Measurements from ENCODE around the gene COX4I1.

The COX4I1 gene

GRCh38 chr16:85765767-85766166 is 33.7 kb upstream of the COX4I1 start:
- no peak for DNase-seq (ENCODE audit: low read depth in 2 of 3, low spot score in 1 of 3)

GRCh38 chr16:85767531-85767930 is 32.0 kb upstream of the COX4I1 start:
- no peak for DNase-seq (ENCODE audit: low read depth in 2 of 3, low spot score in 1 of 3)

- no peak for DNase-seq (ENCODE audit: low read depth in 2 of 3, low spot score in 1 of 3)
Measured at GRCh38 chr16:85768199-85768598, 31.3 kb upstream of the COX4I1 start.

DNA sequence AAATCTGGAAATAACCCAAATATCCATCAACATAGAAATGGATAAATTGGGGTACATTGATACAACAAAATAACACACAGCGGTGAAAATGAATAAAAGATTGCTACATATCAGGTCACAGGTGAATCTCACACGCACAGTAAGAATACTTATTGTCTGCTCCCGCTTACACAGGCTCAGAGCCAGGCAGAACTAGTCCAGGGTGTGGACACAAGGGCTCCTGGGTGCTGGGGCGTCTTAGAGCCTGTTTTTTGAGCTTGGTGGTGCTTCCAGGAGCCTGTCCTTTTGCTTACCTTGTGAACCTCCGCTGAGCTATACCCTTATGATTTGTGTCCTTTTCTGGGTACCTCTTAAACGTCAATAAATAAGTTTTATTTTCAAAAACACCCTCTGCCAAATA is 28.8 kb upstream of the COX4I1 start:
- DNase-seq (ENCODE audit: low read depth in 2 of 3, low spot score in 1 of 3) = no peak

- no peak for DNase-seq (ENCODE audit: low read depth in 2 of 3, low spot score in 1 of 3)
Measured at GRCh38 chr16:85773044-85773443, 26.5 kb upstream of the COX4I1 start.

- DNase-seq (ENCODE audit: low read depth in 2 of 3, low spot score in 1 of 3) = no peak
Measured at GRCh38 chr16:85774136-85774535, 25.4 kb upstream of the COX4I1 start.

DNA sequence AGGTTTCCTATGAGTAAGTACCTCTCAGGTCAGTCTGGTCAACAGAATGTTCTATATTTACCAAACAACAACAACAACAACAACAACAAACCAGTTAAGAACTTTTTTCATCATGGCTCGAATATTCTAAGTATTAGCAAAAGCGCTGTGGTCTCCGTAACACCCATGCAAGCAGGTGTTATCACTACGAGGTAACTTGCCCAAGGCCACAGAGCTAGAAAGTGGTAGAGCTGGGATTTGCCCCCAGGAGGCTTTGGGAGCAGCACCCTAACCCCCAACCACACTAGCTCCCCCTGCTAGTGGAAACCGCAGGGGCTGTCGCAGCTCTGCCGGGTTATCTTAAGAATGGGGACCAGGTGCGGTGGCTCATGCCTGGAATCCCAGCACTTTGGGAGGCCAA is 24.7 kb upstream of the COX4I1 start:
- DNase-seq (ENCODE audit: low read depth in 2 of 3, low spot score in 1 of 3) = no peak

- no peak for DNase-seq (ENCODE audit: low read depth in 2 of 3, low spot score in 1 of 3)
Measured at GRCh38 chr16:85777583-85778310, 21.7 kb upstream of the COX4I1 start.

- DNase-seq (ENCODE audit: low read depth in 2 of 3, low spot score in 1 of 3) = peak in 1 of 3 donors; percentile 16
Measured at GRCh38 chr16:85778873-85779272, 20.6 kb upstream of the COX4I1 start.

GRCh38 chr16:85780281-85780680 is 19.2 kb upstream of the COX4I1 start:
- DNase-seq (ENCODE audit: low read depth in 2 of 3, low spot score in 1 of 3) = no peak

DNA sequence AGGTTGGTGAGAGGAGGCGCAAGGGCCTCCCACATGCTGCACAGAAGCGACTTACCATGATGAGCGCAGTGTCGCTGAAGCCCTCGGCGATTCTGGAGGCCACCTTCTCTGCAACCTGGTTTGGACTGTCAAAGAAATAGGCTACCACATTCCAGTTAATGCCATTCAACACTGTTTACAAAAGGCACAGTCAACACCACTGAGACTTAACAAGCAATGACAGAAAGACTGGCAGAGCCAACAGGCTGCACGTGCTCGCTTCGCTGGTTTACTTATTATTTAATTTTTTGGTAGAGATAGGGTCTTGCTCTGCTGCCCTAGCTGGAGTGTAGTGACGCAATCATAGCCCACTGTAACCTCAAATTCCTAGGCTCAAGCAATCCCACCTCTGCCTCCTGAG is 18.3 kb upstream of the COX4I1 start:
- DNase-seq (ENCODE audit: low read depth in 2 of 3, low spot score in 1 of 3) = no peak

DNA sequence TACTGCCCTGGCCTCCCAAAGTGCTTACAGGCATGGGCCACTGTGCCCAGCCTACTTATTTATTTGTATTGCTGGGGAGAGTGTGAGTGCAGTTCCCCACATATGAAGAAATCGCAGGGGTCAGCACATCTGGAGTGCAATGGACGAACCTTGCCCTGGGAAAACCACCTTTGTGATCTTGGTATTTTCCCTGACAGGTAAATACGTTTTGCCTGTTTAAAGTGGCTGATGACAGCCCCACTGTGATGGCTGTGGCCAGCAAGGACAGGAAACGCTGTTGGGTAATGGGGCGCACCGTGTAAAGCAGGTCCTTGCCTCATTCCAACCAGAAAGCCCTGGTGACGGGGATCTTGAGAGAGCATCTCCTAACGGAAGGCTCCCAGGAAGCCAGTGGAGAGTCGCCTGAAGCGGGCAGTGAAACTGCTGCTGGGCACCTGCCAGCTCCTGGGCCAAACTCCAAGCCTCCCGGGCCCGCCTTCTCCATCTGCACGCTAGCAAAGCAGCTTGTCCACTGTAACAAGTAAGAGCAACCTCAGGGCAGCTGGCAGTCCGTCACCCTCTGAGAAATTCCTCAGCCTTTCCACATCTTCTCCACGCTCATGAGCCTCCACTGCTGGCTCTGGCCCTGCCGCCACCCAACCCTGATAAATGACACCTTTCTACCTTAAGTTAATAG is 17.7 kb upstream of the COX4I1 start:
- DNase-seq (ENCODE audit: low read depth in 2 of 3, low spot score in 1 of 3) = no peak

GRCh38 chr16:85782451-85782850 is 17.0 kb upstream of the COX4I1 start:
- no peak for DNase-seq (ENCODE audit: low read depth in 2 of 3, low spot score in 1 of 3)

DNA sequence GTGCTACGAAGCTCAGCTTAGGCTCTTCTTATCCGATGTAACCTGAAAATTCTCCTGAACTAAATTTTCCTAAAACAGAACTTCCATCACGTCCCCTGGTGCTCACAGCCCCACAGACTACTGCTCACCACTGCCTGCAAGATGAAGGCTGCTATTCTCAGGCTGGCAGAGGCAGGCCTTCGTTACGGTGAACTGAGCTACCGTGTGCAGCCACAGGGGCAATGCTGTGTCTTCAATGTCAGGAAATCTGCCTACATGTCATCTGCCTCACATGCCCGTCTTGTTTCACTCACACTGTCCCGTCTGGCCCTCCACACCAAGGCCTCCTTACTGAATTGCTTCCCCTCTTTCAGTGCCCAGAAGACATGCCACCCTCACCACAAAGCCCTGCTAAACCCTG is 16.1 kb upstream of the COX4I1 start:
- no peak for DNase-seq (ENCODE audit: low read depth in 2 of 3, low spot score in 1 of 3)

- no peak for DNase-seq (ENCODE audit: low read depth in 2 of 3, low spot score in 1 of 3)
Measured at GRCh38 chr16:85784813-85785212, 14.7 kb upstream of the COX4I1 start.

DNA sequence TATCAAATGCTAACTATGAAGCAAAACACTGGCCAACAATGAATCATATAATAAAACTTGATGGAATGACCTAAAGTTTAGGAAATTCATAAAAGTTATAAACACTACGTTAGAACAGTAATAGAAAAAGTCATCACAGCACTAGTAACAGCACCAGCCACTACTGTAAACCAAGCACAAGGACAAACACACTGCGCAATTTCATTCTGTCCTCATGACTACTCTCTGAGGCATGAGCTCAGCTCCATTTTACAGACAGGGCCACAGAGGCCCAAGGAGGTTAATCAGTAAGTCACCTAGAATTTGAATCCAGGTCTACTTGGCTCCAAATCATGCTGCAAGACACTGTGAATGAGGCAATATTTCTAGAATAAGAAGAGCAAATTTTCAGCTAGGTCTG is 13.6 kb upstream of the COX4I1 start:
- no peak for DNase-seq (ENCODE audit: low read depth in 2 of 3, low spot score in 1 of 3)

- DNase-seq (ENCODE audit: low read depth in 2 of 3, low spot score in 1 of 3) = no peak
Measured at GRCh38 chr16:85788819-85789218, 10.7 kb upstream of the COX4I1 start.

DNA sequence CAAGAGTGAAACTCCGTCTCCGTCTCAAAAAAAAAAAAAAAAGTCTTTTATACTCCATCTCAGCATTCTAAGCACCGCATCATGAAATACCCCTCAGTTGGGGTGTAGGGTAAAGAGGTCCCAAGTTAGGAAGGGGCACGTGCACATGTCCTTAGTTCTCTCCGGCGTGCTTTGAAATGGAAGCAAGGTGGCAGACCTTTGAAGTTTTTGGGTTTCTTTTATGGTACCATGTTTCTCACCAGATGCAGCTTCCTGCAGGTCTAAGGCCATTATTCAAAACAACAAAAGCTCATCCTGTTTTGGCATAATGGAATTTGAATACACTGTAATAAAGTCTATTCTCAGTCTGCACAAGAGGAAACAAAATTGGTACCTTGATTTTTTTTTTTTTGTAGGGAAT is 9.7 kb upstream of the COX4I1 start:
- DNase-seq (ENCODE audit: low read depth in 2 of 3, low spot score in 1 of 3) = no peak

- no peak for DNase-seq (ENCODE audit: low read depth in 2 of 3, low spot score in 1 of 3)
Measured at GRCh38 chr16:85793662-85794298, 5.7 kb upstream of the COX4I1 start.

DNA sequence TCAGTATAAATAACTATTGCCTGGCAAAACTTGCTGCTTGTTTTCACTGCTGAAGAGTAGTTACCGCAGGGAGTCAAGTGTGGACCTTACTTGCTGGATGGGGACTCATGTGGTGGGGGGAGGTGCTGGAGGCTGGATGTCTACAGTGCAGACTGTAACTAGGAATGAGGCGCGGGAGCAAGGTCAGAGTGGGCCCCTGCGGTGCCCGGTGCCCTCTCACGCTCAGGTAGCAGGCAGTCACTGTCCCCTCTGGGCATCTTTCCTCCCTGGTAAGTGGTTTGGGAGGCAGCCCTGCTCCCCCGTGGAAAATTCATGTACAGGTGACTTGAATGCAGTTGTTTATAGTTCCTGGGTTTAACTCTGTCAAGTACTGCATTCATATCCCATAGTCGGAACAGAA is 4.8 kb upstream of the COX4I1 start:
- DNase-seq (ENCODE audit: low read depth in 2 of 3, low spot score in 1 of 3) = no peak

DNA sequence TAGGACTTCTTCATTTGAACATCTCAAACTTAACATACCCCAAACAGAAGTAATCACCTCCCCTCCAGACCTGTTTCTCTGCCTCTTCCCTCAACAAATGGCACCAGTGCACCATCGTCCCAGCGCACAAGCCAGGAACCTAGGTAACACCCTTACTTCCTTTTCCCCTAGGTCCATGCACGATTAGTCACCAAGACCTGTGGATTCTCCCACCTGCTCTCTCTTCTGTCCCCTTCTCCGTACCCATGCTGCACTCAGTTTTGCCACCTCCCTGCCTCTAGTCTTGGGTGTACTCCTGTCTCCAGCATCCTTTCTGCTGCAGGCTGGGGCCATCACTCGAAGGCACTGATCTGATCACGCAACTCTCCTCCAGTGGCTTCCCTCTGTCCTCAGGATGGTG is 3.3 kb upstream of the COX4I1 start:
- no peak for DNase-seq (ENCODE audit: low read depth in 2 of 3, low spot score in 1 of 3)

DNA sequence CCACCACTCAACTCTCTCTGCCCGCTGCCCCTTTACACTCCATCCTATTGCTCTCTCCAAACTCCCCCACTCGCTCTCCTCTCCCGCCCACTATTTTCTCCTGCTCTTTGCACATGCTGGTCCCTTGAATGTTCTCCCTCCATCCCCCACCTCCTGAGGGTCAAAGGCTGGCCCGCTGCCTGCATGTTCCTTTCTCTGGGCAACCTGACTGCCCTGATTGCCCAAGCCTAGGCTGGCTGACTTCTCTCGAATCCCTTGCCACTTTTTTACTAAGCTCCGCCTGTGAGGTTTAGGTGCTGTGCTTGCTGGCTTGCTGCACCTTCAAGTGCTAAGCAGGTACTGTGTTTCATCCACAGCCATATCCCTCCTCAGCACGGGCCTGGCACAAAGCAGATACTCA is 2.9 kb upstream of the COX4I1 start:
- DNase-seq (ENCODE audit: low read depth in 2 of 3, low spot score in 1 of 3) = no peak

Data from stimulated activated CD4-positive, alpha-beta T cell treated with anti-CD3 and anti-CD28 coated beads, Interleukin-12 subunit alpha, Interleukin-12 subunit beta, amount 100 ng/mL, for 48 hours (primary cell).